ENCODE results near the gene SEL1L2.

SEL1L2 gene

DNA sequence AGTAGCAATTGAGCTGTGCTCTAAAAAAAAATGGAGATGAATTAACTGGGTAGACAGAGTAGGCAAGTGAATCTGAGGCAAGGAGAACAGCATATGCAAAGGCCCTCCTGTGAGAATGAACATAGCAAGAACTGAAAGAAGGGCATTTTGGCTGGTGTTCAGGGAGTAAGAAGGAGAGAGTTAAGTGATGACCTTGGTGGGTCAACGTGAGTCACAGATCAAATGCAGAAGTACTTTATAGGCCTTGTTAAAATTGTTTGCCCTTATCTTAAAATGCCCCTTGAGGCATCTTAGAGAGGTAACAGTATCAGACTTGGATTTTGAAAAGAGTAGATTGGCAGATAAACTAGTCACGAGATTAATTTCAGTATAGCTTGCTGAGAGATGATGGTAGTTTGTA lies 181.0 kb downstream of the SEL1L2 start:
- no peak for DNase-seq

GRCh38 chr20:13800728-13801134 lies 189.7 kb downstream of the SEL1L2 start:
- peak in 1 of 2 experiments; percentile 12 for DNase-seq

GRCh38 chr20:13799974-13800373 lies 190.4 kb downstream of the SEL1L2 start:
- no peak for DNase-seq
